Stimulated activated CD4-positive, alpha-beta T cell treated with anti-CD3 and anti-CD28 coated beads, Interleukin-2, amount 100 ng/mL, for 24 hours (primary cell): ENCODE data around the gene TEX48.

Source experiments
- DNase-seq, 2 donors: peaks; one replicate each; pipeline ENCODE4 v3.0.0-alpha.2; 2020

TEX48 gene

DNA sequence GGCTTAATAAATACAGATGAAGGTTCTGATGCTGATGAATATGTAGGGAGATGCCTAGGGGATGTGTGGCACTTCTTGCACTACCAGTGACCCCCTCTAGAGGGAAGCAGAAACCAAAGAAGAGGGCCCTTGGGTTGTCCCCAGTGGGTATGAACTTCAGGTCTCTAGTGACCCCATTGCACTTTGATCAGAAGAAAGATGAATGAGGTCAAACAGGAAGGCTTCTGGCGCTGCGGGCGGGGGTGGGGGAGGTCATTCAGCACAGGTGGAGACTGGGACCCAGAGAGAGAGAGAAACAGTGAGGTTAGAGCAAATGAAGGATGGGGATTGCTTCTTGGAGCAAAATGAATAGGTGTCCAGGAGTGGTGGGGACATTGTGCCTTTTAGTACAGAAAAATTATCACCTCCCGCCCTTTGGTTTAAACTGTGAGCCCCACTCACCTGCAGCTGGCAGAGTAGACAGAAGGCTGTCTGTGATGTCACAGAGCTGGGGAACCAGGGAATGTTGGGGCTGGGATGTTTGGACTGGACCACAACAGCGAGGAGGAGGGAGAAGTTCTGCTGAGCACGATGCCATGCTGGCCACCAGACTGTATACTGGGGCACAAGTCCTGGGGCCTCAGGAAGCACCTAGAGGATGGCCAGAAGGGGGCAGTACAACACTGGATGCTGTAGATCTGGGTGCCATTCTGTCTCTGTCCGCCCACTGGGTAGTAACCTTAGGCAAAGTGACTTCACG, at the start of gene TEX48:
Gene TEX48, minus strand, starts transcription at position 599 of the 739 bp plus-strand sequence. CDS start 10,469 bp downstream, outside the sequence.
- DNase-seq = peak; percentile 78 to 87

GRCh38 chr9:114731701-114732100, 49.7 kb upstream of the TEX48 start:
- no peak for DNase-seq

DNA sequence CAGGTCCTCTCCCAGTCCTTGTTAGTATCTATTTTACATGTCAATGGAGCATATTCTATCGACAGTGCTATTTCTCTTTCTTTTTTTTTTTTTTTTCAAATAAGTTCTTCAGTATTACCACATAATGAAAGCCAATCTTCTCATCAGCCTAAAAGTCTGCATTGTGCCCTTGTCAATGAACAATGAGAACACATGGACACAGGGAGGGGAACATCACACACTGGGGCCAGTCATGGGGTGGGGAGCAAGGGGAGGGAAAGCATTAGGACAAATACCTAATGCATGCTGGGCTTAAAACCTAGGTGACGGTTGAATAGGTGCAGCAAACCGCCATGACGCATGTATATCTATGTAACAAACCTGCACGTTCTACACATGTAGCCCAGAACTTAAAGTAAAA, 47.7 kb upstream of the TEX48 start:
- no peak for DNase-seq

DNA sequence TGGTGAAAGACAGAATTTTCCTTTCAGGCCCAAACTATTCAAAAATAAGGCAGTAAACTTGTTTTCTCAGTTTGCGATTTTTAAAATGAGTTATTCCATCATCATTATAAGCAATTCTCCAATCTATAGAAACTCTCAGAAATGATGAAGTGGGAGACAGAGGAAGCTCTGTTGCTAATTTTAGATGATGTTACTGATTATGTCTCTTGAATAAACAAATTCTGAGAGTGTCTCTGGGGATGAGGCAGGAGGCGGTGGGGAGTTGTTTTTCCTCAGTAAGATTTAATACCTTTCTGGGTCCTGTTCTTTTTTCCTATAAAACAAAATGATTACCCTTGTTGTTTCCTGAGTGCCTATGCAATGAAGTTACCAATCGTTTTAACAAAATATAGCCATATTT, 43.9 kb upstream of the TEX48 start:
- no peak for DNase-seq

DNA sequence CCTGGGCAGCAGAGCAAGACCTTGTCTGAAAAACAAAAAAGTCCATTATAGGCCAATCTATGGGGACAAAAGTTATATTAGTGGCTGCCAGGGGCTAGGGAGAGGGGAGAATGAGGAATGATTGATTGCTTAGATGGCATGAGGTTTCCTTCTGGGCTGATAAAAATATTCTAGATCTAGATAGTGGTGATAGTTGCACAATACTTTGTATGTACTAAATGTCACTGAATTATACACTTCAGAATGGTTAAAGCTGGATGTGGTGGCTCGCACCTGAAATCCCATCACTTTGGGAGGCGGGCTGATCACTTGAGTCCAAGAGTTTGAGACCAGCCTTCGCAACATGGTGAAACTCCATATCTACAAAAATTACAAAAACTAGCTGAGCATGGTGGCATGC, 42.8 kb upstream of the TEX48 start:
- DNase-seq = no peak

DNA sequence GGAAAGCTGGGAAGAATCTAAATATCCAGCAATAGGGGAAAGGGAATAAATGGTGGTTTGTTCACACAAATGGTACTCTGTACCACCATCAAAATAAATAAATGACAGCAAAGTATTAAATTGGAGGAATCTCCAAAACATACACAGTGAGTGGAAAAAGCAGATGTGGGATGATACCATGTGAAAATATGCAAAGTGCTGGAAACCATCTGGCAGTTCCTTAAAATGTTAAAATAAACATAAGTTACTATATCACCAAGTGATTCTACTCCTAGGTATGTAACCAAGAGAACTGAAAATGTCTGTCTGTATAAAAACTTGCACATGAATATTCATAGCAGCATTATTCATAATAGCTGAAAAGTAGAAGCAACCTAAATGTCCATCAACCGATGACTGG, 41.9 kb upstream of the TEX48 start:
- no peak for DNase-seq

GRCh38 chr9:114722937-114723620, 41.1 kb upstream of the TEX48 start:
- DNase-seq = no peak

DNA sequence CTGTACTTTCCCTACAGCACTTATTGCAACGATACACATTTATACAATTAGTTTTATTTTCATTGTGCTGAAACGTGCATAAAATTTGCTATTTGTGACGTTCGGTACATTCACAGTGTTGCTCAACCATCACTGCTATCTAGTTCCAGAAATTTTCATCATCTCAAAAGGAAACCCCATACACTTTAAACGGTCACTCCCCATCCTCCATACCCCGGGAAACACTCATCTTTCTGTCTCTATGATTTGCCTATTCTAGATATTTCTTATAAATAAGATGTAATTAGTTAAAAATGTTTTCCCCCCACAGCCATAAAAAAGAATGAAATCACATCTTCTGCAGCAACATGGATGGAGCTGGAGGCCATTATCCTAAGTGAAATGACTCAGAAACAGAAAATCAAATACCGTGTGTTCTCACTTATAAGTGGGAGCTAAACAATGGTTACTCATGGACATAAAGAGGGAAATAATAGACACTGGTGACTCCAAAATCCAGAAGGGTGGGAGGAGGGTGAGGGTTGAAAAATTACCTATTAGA, 40.2 kb upstream of the TEX48 start:
- no peak for DNase-seq

GRCh38 chr9:114721491-114722079, 39.6 kb upstream of the TEX48 start:
- DNase-seq = no peak

- no peak for DNase-seq
Observed at GRCh38 chr9:114720086-114720676, 38.2 kb upstream of the TEX48 start.

GRCh38 chr9:114719290-114719689, 37.3 kb upstream of the TEX48 start:
- no peak for DNase-seq

GRCh38 chr9:114718801-114719221, 36.8 kb upstream of the TEX48 start:
- peak; percentile 87 to 88 for DNase-seq

DNA sequence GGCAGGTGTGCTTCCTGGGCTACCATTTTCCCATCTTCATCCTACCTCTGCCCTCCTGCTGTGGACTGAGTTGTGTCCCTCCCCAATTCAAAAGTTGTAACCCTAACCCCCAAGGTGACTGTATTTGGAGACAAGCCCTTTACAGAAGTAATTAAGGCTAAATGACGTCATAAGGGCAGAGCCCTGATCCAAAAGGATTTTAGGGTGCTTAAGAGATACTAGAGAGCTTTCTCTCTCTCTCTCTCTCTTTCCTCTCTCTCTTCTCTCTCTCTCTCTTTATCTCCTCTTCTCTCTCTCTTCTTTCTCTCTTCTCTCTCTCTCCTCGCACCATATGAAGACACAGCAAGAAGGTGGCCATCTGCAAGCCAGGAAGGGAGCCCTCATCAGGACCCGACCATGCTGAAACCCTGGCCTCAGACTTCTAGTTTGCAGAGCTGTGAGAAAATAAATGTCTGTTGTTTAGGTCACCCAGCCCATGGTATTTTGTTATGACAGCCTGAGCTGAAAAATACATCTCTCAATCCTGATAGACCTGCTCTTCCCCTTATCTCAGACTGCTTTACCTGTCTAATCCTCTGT, 36.0 kb upstream of the TEX48 start:
- DNase-seq = no peak

DNA sequence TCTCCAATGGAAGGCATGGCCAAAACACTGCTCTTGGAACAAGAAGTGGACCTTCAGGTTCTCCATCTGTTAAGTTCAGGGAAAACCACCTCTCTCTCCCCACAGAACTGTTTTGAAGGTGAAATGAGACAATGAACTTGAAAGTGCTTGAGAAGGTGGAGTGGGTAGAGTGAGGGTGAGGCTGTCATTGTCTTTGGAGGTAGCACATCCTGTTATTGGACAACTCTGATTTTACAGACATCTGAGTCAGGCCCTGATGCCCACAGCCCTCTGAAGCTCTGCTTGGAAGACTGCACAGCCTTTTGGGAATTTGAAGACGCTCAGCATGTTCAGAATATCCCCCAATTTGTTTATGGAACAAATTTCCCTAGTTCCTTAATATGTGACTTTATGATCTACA, 27.6 kb upstream of the TEX48 start:
- no peak for DNase-seq

DNA sequence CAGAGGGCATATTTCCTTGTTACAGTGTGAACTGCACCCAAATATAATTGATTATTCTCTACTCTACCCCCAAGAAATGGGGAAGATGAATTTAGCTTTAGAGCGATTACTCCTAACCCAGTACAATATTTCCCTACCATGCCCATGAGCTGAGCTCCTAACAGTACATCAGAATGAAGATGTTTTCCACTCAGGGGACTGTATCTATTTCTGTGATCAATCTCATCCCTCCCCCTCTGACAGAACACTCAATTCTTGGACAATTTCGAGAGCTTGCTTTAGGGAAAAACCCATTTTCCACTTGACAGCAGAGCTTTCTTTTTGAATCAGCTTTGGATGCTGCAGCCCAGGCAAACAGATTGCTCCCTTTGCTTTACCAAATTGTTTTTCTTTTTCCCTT, 24.7 kb upstream of the TEX48 start:
- no peak for DNase-seq

- DNase-seq = no peak
Observed at GRCh38 chr9:114701988-114702387, 20.0 kb upstream of the TEX48 start.

DNA sequence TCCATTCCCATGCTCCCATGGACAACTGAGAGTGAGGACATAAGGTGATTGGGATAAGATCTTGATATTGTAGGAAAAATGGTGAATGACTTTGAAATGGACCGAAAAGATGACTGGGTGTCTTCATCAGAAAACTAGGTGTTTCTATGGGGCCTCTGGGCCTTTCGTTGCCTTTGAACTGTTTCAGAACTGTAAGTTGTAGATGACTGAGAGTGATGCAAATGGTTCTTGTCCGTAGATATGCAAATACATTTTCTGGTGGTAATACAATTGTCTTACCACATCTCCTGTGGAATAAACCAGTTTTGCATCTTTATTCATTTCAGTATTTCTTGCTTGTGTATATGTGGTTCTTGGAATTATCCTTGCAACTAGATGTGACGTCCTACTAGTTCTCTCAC, 16.0 kb upstream of the TEX48 start:
- DNase-seq = no peak

GRCh38 chr9:114696814-114697544, 15.0 kb upstream of the TEX48 start:
- peak; percentile 70 to 74 for DNase-seq

DNA sequence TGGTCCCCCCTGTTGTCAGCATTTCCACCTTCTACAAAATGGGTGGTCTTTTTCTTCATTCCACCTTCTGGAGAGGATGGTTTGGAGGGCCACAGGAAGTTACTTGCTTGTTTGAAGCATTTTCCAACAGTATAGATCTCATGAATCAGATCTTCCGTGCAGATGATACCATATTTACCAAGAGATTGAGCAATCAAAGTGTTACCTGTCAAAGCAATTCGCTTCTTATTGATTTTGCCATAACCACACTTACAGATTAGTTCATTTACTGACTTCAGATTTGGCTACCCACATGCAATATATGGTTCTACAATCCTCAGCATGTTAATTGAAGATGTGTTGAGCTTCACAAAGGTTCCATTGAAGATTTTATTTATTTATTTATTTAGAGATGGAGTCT, 14.0 kb upstream of the TEX48 start:
- DNase-seq = no peak

DNA sequence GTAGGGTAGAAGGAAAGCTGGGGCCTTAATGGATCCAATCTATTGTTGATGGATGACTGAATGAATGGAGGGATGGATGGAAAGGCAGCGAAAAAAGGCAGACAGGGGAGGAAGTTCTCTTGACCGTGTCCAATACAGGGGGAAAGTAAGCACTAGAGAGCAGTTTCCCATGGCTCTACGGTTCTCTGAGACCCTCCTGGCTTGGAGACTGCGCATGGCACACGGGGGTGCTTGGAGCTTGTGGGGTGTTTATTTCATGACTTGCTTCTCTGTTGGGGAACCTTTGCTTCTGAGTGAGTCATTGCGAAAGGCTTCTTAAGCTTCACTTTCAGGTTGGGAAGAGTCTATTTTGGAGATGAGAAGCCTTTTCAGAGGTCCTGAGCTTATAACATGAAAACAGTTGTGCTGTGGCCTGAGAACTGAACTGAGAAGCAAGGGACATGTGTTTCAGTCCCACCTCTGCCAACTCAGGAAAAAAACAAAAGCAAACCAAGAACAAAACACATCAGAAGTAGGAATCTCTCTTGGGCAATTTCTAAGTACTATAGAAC, 12.8 kb upstream of the TEX48 start:
- DNase-seq = no peak

DNA sequence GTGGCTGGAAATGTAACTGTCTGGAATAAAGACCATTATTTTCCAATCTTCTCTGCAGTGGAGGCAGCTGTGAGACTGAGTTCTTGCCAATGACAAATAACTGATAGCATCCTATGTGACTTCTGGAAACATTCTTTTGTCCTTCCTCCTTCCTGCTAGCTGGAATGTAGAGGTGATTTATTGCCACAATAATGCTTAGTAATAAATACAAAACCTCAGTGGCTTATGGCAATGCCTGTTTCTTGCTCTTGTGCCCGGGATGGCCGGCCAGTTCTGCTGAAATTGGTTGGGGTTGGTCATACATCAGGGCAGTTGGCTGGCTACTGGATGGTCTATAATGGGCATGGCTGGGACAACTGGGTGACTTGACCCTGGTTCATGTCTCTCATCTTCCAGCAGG, 12.2 kb upstream of the TEX48 start:
- DNase-seq = no peak

- DNase-seq = no peak
Observed at GRCh38 chr9:114693248-114693855, 11.4 kb upstream of the TEX48 start.
